ENCODE results near the gene MYLIP. TPM values are rescaled to one million over a fixed set of nuclear protein-coding genes. Genes with fewer than 3 reads are reported as not detected.

MYLIP gene
- total RNA-seq, 1 experiment from 2014 or later = 12.5 TPM

- Histone ChIP-seq H3K79me2 (ENCODE audit: low read length) (peaks cover 67% of the 10 kb centered on the region), H3K4me3 (ENCODE audit: low read length) (peak overlapping the region; percentile 98), H3K4me2 (ENCODE audit: low read length) (peak overlapping the region; percentile 84), H3K9me3 (ENCODE audit: low read length) (no peaks in the 10 kb centered on the region), H3K4me1 (ENCODE audit: insufficient read depth, low read length) (peaks cover 40% of the 10 kb centered on the region), H2AFZ (ENCODE audit: low read length) (no peak overlapping the region), H3K9ac (ENCODE audit: low read length) (peak overlapping the region; percentile 86), H4K20me1 (ENCODE audit: low read length) (peaks cover 35% of the 10 kb centered on the region; the same call in 1 of the 2 replicates), H3K9me2 (replicated peaks; ENCODE audit: low read length) (no peaks in the 10 kb centered on the region), H3F3A (ENCODE audit: low read length, unreplicated experiment) (no peaks in the 10 kb centered on the region), H3K36me3 (ENCODE audit: low read depth, low read length) (peaks cover 3% of the 10 kb centered on the region; the same call in 1 of the 2 replicates), H3K27ac (ENCODE audit: low read length) (peak overlapping the region; percentile 84), H3K27me3 (ENCODE audit: low read length) (peaks cover 4% of the 10 kb centered on the region; the same call in 1 of the 2 replicates)
- ATAC-seq = peak; percentile 52
- no peak for TF ChIP-seq CTCF (conservative IDR thresholded peaks at IDR 0.05; ENCODE audit: low read depth, low read length)
- TF ChIP-seq EZH2phosphoT487 (IDR thresholded peaks at IDR 0.05; ENCODE audit: borderline replicate concordance, low read length) = no peak
- no peak for TF ChIP-seq EZH2 (IDR thresholded peaks at IDR 0.05; ENCODE audit: low read length, unreplicated experiment)
- BruUV-seq (replicated peaks) = no TSS peak
- intact Hi-C loops (cut with micrococcal nuclease) = loop anchor here (10.0 kb wide), 1 partner anchor 144 kb away; no protein-coding TSS in a partner anchor
- DNase-seq = peak; percentile 72
- POLR2A ChIA-PET (ENCODE audit: unreplicated experiment) = interaction anchor here (0.5 to 0.6 kb wide), 3 partner anchors 52 to 718 kb away, joined by 3 to 13 read pairs (median 4); no protein-coding TSS in a partner anchor
- CTCF ChIA-PET = interaction anchor here (0.6 to 0.7 kb wide), 2 partner anchors 186 to 440 kb away, joined by 4 read pairs; no protein-coding TSS in a partner anchor
Observed at GRCh38 chr6:16130932-16131387, 2.1 kb downstream of the MYLIP start.

- no peaks in the 10 kb centered on the region for H3K9me2 ChIP-seq (replicated peaks; ENCODE audit: low read length)
- no peak overlapping the region for H2AFZ ChIP-seq (ENCODE audit: low read length)
- H3K9ac ChIP-seq (ENCODE audit: low read length) = no peak overlapping the region
- intact Hi-C loops (cut with micrococcal nuclease) = loop anchor here (10.0 kb wide), 1 partner anchor 142 kb away; no protein-coding TSS in a partner anchor
- no peaks in the 10 kb centered on the region for H3K9me3 ChIP-seq (ENCODE audit: low read length)
- no peak for ATAC-seq
- POLR2A ChIA-PET (ENCODE audit: unreplicated experiment) = no interaction called here
- H3K27ac ChIP-seq (ENCODE audit: low read length) = no peak overlapping the region
- DNase-seq = no peak
- no peaks in the 10 kb centered on the region for H3F3A ChIP-seq (ENCODE audit: low read length, unreplicated experiment)
- TF ChIP-seq EZH2phosphoT487 (IDR thresholded peaks at IDR 0.05; ENCODE audit: borderline replicate concordance, low read length) = no peak
- no peak for TF ChIP-seq CTCF (conservative IDR thresholded peaks at IDR 0.05; ENCODE audit: low read depth, low read length)
- TF ChIP-seq EZH2 (IDR thresholded peaks at IDR 0.05; ENCODE audit: low read length, unreplicated experiment) = no peak
- peaks cover 3% of the 10 kb centered on the region; the same call in 1 of the 2 replicates for H3K36me3 ChIP-seq (ENCODE audit: low read depth, low read length)
- BruUV-seq (replicated peaks) = no TSS peak
- H3K4me3 ChIP-seq (ENCODE audit: low read length) = peak overlapping the region; percentile 98; the same call in 1 of the 2 replicates
- peaks cover 52% of the 10 kb centered on the region for H4K20me1 ChIP-seq (ENCODE audit: low read length)
- H3K4me1 ChIP-seq (ENCODE audit: insufficient read depth, low read length) = peaks cover 58% of the 10 kb centered on the region
- CTCF ChIA-PET = no interaction called here
- H3K79me2 ChIP-seq (ENCODE audit: low read length) = peaks cover 83% of the 10 kb centered on the region
- peak overlapping the region; percentile 84; the same call in 1 of the 2 replicates for H3K4me2 ChIP-seq (ENCODE audit: low read length)
- no peaks in the 10 kb centered on the region for H3K27me3 ChIP-seq (ENCODE audit: low read length)
Observed at GRCh38 chr6:16132909-16133308, 4.0 kb downstream of the MYLIP start.

- no peaks in the 10 kb centered on the region for H3K9me3 ChIP-seq (ENCODE audit: low read length)
- BruUV-seq (replicated peaks) = no TSS peak
- H3K9me2 ChIP-seq (replicated peaks; ENCODE audit: low read length) = no peaks in the 10 kb centered on the region
- peaks cover 3% of the 10 kb centered on the region; the same call in 1 of the 2 replicates for H3K36me3 ChIP-seq (ENCODE audit: low read depth, low read length)
- intact Hi-C loops (cut with micrococcal nuclease) = loop anchor here (10.0 kb wide), 1 partner anchor 140 kb away; no protein-coding TSS in a partner anchor
- peaks cover 68% of the 10 kb centered on the region for H3K4me1 ChIP-seq (ENCODE audit: insufficient read depth, low read length)
- H3K79me2 ChIP-seq (ENCODE audit: low read length) = peaks cover 94% of the 10 kb centered on the region
- no peaks in the 10 kb centered on the region for H3F3A ChIP-seq (ENCODE audit: low read length, unreplicated experiment)
- H3K4me3 ChIP-seq (ENCODE audit: low read length) = no peak overlapping the region
- TF ChIP-seq EZH2 (IDR thresholded peaks at IDR 0.05; ENCODE audit: low read length, unreplicated experiment) (no peak), EZH2phosphoT487 (IDR thresholded peaks at IDR 0.05; ENCODE audit: borderline replicate concordance, low read length) (no peak), CTCF (conservative IDR thresholded peaks at IDR 0.05; ENCODE audit: low read depth, low read length) (no peak)
- H3K27ac ChIP-seq (ENCODE audit: low read length) = no peak overlapping the region
- peaks cover 61% of the 10 kb centered on the region for H4K20me1 ChIP-seq (ENCODE audit: low read length)
- ATAC-seq (no peak), DNase-seq (no peak)
- ChIA-PET POLR2A (ENCODE audit: unreplicated experiment) (no interaction called here), CTCF (no interaction called here)
- no peaks in the 10 kb centered on the region for H3K27me3 ChIP-seq (ENCODE audit: low read length)
- H3K4me2 ChIP-seq (ENCODE audit: low read length) = no peak overlapping the region
- no peak overlapping the region for H2AFZ ChIP-seq (ENCODE audit: low read length)
- H3K9ac ChIP-seq (ENCODE audit: low read length) = no peak overlapping the region
Observed at GRCh38 chr6:16134430-16134829, 5.5 kb downstream of the MYLIP start.

All from PC-3 (cell line).